ENCODE data around the gene STK16. TPM values are rescaled to one million over a fixed set of nuclear protein-coding genes. Genes with fewer than 3 reads are reported as not detected.

Gene STK16
- polyA plus RNA-seq, 3 donors = 16.7 to 40.7 (median 17.8) TPM

GRCh38 chr2:219282943-219283581, 37.8 kb downstream of the STK16 start:
- TF ChIP-seq, protein P1, sequence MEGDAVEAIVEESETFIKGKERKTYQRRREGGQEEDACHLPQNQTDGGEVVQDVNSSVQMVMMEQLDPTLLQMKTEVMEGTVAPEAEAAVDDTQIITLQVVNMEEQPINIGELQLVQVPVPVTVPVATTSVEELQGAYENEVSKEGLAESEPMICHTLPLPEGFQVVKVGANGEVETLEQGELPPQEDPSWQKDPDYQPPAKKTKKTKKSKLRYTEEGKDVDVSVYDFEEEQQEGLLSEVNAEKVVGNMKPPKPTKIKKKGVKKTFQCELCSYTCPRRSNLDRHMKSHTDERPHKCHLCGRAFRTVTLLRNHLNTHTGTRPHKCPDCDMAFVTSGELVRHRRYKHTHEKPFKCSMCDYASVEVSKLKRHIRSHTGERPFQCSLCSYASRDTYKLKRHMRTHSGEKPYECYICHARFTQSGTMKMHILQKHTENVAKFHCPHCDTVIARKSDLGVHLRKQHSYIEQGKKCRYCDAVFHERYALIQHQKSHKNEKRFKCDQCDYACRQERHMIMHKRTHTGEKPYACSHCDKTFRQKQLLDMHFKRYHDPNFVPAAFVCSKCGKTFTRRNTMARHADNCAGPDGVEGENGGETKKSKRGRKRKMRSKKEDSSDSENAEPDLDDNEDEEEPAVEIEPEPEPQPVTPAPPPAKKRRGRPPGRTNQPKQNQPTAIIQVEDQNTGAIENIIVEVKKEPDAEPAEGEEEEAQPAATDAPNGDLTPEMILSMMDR (IDR thresholded peaks at IDR 0.05) = no peak
- Histone ChIP-seq H3K36me3 (replicated peaks in 1 of 2; ENCODE audit: control insufficient read depth in 1 of 2, insufficient read depth in 2 of 2, low read length in 2 of 2) (peaks cover 49 to 56% of the 10 kb centered on the region in 2 donors), H3K9ac (ENCODE audit: insufficient read depth, low read length, poor library complexity, severe bottlenecking) (no peak overlapping the region), H3K4me2 (replicated peaks; ENCODE audit: extremely low read depth, low read length, poor library complexity, severe bottlenecking) (no peak overlapping the region), H4K20me1 (ENCODE audit: insufficient read depth, low read length) (peaks cover 5% of the 10 kb centered on the region), H3K9me3 (replicated peaks in 1 of 2; ENCODE audit: control insufficient read depth in 1 of 2, insufficient read depth in 1 of 2, low read length in 2 of 2) (no peaks in the 10 kb centered on the region), H3K27ac (ENCODE audit: low read depth in 1 of 2, low read length in 2 of 2) (peak overlapping the region in 1 of 2 donors; percentile 41), H3K79me2 (ENCODE audit: insufficient read depth, low read length) (peaks cover 5% of the 10 kb centered on the region), H3K27me3 (ENCODE audit: control insufficient read depth in 2 of 2, insufficient read depth in 2 of 2, low read length in 2 of 2) (no peaks in the 10 kb centered on the region), H3K4me3 (replicated peaks in 1 of 3; ENCODE audit: low read depth in 2 of 3, low read length in 3 of 3) (no peak overlapping the region), H3K4me1 (ENCODE audit: control insufficient read depth in 1 of 2, insufficient read depth in 2 of 2, low read length in 2 of 2) (peaks cover 17 to 23% of the 10 kb centered on the region in 2 donors), H2AFZ (ENCODE audit: insufficient read depth, low read depth, low read length, poor library complexity, severe bottlenecking) (no peak overlapping the region)
- DNase-seq = no peak
- 100% methylated on average over 9 of the region's 17 CpGs for WGBS (ENCODE audit: insufficient coverage)
- Mint-ChIP-seq H3K27ac (peak overlapping the region in 5 of 7 donors; percentile 2 to 71 (median 27)), H3K4me3 (no peak overlapping the region), H3K9me3 (peaks cover 0 to 2% (median 0%) of the 10 kb centered on the region in 7 donors), H3K27me3 (ENCODE audit: low read depth in 3 of 3) (peaks cover 0 to 4% (median 2%) of the 10 kb centered on the region in 3 donors), H3K36me3 (peaks cover 58 to 62% of the 10 kb centered on the region in 2 donors), H3K4me1 (peaks cover 21% of the 10 kb centered on the region)
- intact Hi-C loops (cut with micrococcal nuclease) = no loop called here

- 97% methylated on average over 13 of the region's 16 CpGs for WGBS (ENCODE audit: insufficient coverage)
- H3K9me3 Mint-ChIP-seq = peaks cover 0 to 2% (median 0%) of the 10 kb centered on the region in 7 donors
- Histone ChIP-seq H3K4me2 (replicated peaks; ENCODE audit: extremely low read depth, low read length, poor library complexity, severe bottlenecking) (no peak overlapping the region), H3K27ac (ENCODE audit: low read depth in 1 of 2, low read length in 2 of 2) (no peak overlapping the region), H3K9me3 (replicated peaks in 1 of 2; ENCODE audit: control insufficient read depth in 1 of 2, insufficient read depth in 1 of 2, low read length in 2 of 2) (no peaks in the 10 kb centered on the region), H3K27me3 (ENCODE audit: control insufficient read depth in 2 of 2, insufficient read depth in 2 of 2, low read length in 2 of 2) (no peaks in the 10 kb centered on the region), H3K4me1 (ENCODE audit: control insufficient read depth in 1 of 2, insufficient read depth in 2 of 2, low read length in 2 of 2) (peaks cover 7 to 11% of the 10 kb centered on the region in 2 donors), H4K20me1 (ENCODE audit: insufficient read depth, low read length) (peaks cover 5% of the 10 kb centered on the region), H3K36me3 (replicated peaks in 1 of 2; ENCODE audit: control insufficient read depth in 1 of 2, insufficient read depth in 2 of 2, low read length in 2 of 2) (peaks cover 49 to 56% of the 10 kb centered on the region in 2 donors), H3K79me2 (ENCODE audit: insufficient read depth, low read length) (peaks cover 5% of the 10 kb centered on the region), H3K4me3 (replicated peaks in 1 of 3; ENCODE audit: low read depth in 2 of 3, low read length in 3 of 3) (no peak overlapping the region), H3K9ac (ENCODE audit: insufficient read depth, low read length, poor library complexity, severe bottlenecking) (no peak overlapping the region), H2AFZ (ENCODE audit: insufficient read depth, low read depth, low read length, poor library complexity, severe bottlenecking) (no peak overlapping the region)
- H3K27ac Mint-ChIP-seq = no peak overlapping the region
- peaks cover 0 to 2% (median 0%) of the 10 kb centered on the region in 3 donors for H3K27me3 Mint-ChIP-seq (ENCODE audit: low read depth in 3 of 3)
- H3K4me3 Mint-ChIP-seq = no peak overlapping the region
- intact Hi-C loops (cut with micrococcal nuclease) = no loop called here
- DNase-seq = no peak
- H3K4me1 Mint-ChIP-seq = peaks cover 12% of the 10 kb centered on the region
- peaks cover 58 to 62% of the 10 kb centered on the region in 2 donors for H3K36me3 Mint-ChIP-seq
- TF ChIP-seq, protein P1 (IDR thresholded peaks at IDR 0.05) = no peak
Observed at GRCh38 chr2:219284501-219285372, 39.5 kb downstream of the STK16 start.
